Fibroblast of skin of left biceps (primary cell): Measurements from ENCODE around the gene GRAMD2A.
A peak's percentile ranks its signal among the peaks of the same experiment; 100 is the strongest.

Source experiments
- DNase-seq, 2 experiments: peaks; one replicate each; pipeline ENCODE4 v3.0.0-alpha.2; 2013; ENCODE audit warnings: low read depth in 2 of 2

Gene GRAMD2A

DNA sequence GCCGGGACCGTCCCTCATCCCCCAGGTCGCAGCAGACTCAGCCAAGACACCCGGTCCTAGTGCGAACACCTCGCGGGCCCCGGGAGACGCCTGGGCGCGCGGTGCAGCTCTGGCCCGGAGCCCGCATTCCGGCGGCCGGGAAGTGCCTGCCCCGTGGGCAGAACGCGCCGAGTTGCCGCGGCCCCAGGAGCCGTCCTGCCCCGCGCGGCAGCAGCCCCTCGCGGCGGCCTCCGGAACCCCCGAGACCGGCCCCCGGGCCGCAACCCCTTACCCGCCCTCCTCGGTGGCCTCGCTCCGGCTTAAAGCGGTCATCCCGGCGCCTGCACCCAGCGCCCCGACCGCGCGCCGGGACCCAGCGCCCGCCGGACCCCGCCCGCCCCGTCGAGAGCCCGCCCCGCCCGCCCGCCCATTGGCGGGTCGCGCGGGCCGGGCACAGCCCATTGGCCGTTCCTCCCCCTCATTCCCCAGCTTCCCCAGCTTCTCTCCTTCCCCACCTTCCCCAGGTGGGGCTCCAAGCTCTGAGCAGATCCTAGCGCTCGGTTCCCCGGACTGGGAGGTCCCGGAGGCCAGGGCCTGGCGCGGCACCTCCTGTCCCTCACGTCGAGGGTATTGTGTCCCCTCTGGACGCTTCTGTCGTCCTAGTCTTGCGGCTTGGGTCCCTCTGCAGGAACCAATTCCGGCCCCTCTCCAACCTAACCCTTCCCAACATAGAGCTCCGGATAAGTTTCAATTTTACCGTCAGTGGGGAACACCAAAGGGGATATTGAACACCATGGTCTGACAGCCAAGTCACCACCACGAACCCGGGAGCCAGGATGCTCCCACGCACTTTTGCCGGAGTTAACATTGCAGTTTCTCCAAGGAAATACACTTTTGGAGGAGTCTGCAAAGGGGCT lies at the start of gene GRAMD2A:
Gene GRAMD2A (minus strand): TSS at position 328 of the 896 bp plus-strand sequence.
- DNase-seq, result no peak

- no peak for DNase-seq
These were observed 45.3 kb upstream of the GRAMD2A start for GRCh38 chr15:72242775-72243370.

DNA sequence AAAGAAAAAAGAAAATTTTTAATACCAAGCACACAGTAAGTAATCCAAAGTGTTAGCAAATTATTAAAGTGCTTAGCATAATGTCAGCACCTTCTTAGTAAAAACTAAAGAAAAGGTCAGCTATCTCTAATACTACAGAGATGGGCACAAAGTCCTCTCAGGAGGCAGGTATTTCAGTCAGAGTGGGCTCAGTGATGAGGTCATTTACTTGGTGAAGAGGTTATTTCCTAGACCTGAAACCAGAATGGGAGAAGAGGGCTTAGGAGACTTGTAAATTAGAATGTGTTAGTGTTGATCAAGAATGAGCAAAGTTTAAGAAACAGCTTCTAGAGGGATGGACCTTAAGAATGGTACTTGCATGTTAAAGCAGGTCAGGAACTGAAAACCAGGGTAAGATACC lies 42.1 kb upstream of the GRAMD2A start:
- no peak for DNase-seq

GRCh38 chr15:72238586-72238985 lies 41.0 kb upstream of the GRAMD2A start:
- no peak for DNase-seq

DNA sequence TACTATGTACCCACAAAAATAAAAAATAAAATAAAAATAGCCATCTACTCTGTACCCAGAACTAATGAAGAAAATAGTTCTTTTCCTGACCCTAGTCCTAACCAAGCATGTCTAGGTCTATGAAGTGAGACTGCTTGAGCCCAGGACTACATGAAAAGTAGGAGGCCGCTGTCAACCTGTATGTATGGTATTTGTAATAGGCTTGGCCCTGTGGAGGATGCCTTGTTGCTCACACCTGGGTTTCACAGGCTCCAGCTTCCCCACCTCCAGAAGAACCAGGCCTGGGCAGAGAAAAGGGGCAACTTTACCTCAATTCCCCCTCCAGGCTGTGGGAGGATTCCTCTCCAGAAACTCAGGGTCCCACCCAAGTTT lies 40.3 kb upstream of the GRAMD2A start:
- DNase-seq, result no peak

DNA sequence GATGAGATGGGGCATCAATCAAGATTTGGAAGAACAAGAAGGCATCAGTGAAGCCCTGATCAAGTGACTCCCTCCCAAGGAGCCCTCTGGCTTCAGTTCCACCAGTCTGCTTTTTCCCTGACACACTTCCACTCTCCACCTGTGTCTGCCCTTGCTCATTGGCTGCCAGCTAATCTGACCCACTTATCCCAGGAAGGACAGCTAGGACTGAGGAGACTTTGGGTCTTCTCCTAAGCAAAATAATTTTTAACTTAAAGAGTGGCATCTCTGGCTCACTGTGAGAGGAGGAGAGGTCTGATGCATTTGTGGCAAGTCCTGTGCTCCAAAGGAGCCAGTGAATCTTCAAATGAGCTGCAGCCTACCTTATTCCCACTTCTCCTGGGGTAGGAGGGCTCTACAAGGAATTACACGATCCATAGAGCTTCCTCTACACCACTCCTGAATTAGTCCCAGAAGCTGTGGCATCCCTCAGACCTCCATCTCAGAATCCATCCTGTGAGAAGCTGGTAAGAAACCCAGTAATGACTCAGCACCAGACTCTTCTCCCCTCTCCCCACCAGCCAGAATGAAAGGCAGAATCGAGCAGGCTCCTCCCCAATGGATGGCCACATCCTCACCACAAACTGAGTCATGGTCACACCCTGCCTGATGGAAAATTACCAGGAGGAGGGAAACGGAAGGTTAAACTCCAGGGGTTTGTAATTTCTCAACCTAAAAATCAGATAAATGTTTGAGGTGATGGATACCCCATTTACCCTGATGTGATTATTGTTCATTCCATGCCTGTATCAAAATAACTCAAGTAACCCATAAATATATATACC lies 39.7 kb upstream of the GRAMD2A start:
- DNase-seq, result peak; percentile 93

DNA sequence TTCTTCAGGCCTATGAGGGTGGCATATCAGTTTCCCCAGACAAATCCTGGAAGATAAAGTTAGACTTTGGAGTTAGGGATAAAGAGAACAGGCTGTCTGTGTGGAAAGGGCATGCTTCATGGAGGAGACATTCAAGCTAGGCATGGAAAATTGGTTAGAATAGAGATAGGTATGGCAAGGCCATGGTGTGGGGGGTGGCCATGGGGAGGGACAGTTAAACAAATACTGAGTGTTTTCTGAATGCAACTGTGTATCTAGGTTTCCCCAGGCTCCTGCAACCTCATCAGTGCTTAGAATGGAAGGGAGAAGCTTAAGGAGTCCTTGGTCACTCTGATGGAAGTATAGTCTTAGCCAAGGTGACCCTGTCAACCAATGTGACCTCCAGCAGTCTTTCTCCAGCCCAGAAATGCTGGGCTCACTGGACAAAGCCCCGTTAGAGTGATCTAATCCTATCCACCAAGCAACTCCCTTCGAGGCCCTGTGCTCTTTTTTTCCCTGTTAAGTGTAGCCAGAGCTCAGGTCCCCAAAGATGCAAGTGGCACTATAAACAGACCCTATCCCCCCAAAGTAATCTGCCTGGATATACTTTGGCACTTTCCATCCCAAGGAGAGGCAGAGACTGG lies 38.9 kb upstream of the GRAMD2A start:
- DNase-seq, result no peak

- DNase-seq, result no peak
These were observed 37.7 kb upstream of the GRAMD2A start for GRCh38 chr15:72235298-72235697.

DNA sequence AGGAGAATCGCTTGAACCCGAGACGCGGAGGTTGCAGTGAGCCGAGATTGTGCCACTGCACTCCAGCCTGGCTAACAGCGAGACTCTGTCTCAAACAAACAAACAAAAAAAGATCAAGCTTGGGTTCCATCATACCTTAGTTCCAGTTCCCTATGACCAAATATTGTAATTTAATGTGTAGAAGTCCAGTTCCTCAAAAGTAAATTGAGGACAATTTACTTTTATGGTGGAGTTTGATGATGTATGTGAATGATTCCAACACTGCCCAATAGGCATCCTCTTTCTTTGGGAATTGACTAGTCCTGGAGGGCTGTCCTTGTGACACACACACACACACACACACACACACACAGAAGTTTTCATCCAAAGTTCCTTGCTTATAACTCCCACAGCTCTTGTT lies 36.2 kb upstream of the GRAMD2A start:
- DNase-seq, result no peak

GRCh38 chr15:72231833-72232478 lies 34.4 kb upstream of the GRAMD2A start:
- DNase-seq, result no peak

DNA sequence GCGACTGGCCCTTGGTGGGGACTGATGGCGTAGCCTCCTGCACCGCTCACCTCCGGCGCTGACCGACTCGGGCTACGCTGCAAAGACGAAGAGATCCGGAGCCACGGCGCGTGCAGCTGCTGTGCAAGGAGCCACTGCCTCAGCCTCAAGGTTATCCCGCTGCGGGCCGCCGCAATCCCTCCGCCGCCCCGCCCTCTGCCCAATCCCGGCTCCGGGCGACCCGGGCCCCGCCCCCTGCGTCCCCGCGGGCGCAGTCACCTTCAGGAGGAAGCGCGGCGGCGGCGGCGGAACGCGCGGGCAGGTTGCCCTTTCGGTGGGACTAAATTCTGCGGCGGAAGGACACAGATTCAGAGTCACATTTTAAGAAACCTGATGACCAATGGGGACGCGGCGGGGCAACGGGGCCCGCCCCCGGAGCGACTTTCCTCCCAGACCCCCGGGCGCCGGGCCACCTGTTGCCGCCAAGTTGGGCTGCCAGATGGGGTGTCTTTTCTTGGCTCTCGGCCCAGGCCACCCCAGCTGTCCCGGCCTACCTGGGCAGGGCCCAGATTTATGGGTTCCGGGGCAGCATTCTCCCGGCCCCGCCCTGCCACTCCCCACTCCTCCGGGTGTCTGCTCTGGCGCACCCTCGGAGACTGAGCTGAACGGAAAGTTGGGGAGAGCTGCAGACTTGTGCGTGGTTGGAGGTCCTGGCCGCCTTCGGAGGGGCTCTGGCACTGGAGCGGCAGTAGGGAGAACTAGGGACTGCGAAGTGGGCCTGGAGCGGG lies 33.7 kb upstream of the GRAMD2A start, which contains the start of gene PKM:
Gene PKM (minus strand): TSS at position 125 of the 767 bp plus-strand sequence. CDS start 12,093 bp downstream, outside the sequence.
- DNase-seq, result peak; percentile 95 to 96

DNA sequence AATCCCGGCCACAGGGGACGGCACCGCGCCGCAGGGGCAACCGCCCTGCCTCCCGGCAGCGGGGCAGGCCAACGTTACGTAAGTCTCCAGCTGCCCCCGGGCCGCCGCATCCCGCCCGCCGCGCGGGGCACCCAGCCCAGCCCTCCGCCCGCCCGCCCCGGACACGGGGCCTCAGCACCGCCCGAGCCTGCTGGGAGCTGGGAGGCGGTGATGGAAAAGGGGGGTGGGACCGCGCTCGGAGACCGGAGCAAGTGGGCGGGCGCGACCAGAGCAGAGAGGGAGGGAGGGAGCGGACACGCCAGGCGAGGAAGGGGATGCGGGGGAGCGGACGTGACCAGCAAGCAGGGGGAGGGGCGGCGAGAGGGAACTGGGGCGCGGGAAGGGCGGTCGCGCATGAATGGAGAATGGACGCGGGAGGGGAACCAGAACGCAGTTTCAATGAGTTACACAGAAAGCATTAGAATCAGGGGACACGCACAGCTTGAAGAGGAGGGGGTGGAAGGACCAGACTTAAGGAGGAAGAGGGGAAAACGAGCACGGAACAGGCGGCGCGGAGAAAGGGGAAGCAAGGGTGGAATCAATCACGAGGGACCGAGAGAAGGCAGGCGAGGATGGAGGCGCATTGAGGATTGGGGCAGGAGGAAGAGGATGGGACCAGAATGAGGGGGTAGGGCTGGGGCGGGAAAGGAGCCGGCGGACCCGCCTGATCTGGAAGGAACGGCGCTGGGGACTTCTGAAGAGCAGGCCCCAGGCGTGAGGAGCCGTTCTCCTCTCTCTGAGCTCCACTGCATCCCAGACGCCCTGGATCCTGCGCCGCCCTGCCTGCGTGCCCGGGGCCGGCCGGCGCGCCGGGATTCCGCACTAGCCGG lies 32.8 kb upstream of the GRAMD2A start:
- peak; percentile 85 to 86 for DNase-seq

- DNase-seq, result no peak
These were observed 32.3 kb upstream of the GRAMD2A start for GRCh38 chr15:72229947-72230196.

- no peak for DNase-seq
These were observed 31.7 kb upstream of the GRAMD2A start for GRCh38 chr15:72229076-72229946.

GRCh38 chr15:72227720-72228119 lies 30.1 kb upstream of the GRAMD2A start:
- no peak for DNase-seq

GRCh38 chr15:72227192-72227586 lies 29.6 kb upstream of the GRAMD2A start:
- no peak for DNase-seq

DNA sequence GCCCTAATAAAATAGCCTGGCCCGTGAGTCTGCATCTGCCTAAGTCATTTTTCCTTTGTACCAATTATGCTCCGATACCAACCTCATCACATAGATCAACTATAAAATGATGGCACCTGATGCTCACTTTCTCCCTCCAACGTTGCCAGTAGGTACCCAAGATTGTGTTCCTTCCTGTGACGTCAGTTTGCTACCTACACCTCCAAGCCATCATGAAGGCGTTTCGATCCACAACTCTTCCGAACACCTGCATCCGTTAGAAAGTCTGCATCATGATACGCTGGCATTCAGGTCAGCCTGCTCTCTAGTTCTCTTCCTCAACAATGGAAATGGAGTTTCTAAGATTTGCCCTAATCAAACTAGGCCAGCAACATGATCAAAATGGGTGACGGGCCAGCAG lies 25.7 kb upstream of the GRAMD2A start:
- DNase-seq, result no peak

GRCh38 chr15:72222393-72222792 lies 24.8 kb upstream of the GRAMD2A start:
- no peak for DNase-seq

GRCh38 chr15:72220687-72221086 lies 23.1 kb upstream of the GRAMD2A start:
- DNase-seq, result no peak
